Caco-2 (cell line): Measurements from ENCODE around the gene PODXL2. TPM values are rescaled to one million over a fixed set of nuclear protein-coding genes. Genes with fewer than 3 reads are reported as not detected.

Experiments used
- BruUV-seq: library from RNA; stranded (reverse); fragments of 400-500 nt; replicated peaks from 2 replicates; lab custom pipeline; 2021; lab: Mats Ljungman, UMichigan
- CTCF ChIA-PET: fragments of 300-600 bp; sonication (Branson Sonifier 250); formaldehyde crosslinking; loops from one replicate; lab custom pipeline; 2022; ENCODE audit warnings: antibody characterized with exemption; lab: Charles Lee
- POLR2A ChIA-PET: fragments of 300-600 bp; sonication (Branson Sonifier 250); formaldehyde crosslinking; loops from one replicate; lab custom pipeline; 2022; ENCODE audit warnings: antibody characterized with exemption; lab: Charles Lee
- DNase-seq, 2 experiments: peaks; one replicate each; pipeline versions ENCODE4 v3.0.0 to v3.0.0-alpha.2; 2020 to 2022
- H3K27me3 ChIP-seq: replicated peaks from 2 replicates; pipeline ENCODE4 v1.6.0; 2011; ENCODE audit warnings: low read length; ENCODE audit not compliant: control insufficient read depth, insufficient read depth
- H3K36me3 ChIP-seq: 2 replicates; pipeline ENCODE4 v1.5.1; 2011; ENCODE audit warnings: low read length; ENCODE audit not compliant: control insufficient read depth, insufficient read depth
- H3K4me1 ChIP-seq: fragments of 250-450 bp; sonication (Bioruptor Pico); 2 replicates; pipeline ENCODE4 v1.5.1; 2020; ENCODE audit warnings: mild to moderate bottlenecking
- H3K4me3 ChIP-seq: 2 replicates; pipeline ENCODE4 v1.5.1; 2011; ENCODE audit warnings: low read depth, mild to moderate bottlenecking, control low read depth, low read length
- H3K9me3 ChIP-seq: fragments of 250-450 bp; sonication (Bioruptor Pico); 2 replicates; pipeline ENCODE4 v1.5.1; 2020; ENCODE audit warnings: mild to moderate bottlenecking, moderate library complexity
- H3K27ac Mint-ChIP-seq: one replicate; pipeline ENCODE4 v1.8.0; 2022; ENCODE audit warnings: mixed read lengths; ENCODE audit not compliant: unreplicated experiment
- H3K27me3 Mint-ChIP-seq: one replicate; pipeline ENCODE4 v1.8.0; 2022; ENCODE audit warnings: mixed read lengths; ENCODE audit not compliant: insufficient read depth, unreplicated experiment
- H3K36me3 Mint-ChIP-seq: one replicate; pipeline ENCODE4 v1.8.0; 2022; ENCODE audit warnings: mild to moderate bottlenecking, mixed read lengths; ENCODE audit not compliant: insufficient read depth, unreplicated experiment
- H3K4me1 Mint-ChIP-seq: one replicate; pipeline ENCODE4 v1.8.0; 2022; ENCODE audit warnings: low read depth, mixed read lengths; ENCODE audit not compliant: unreplicated experiment
- H3K4me3 Mint-ChIP-seq: one replicate; pipeline ENCODE4 v1.8.0; 2022; ENCODE audit warnings: mild to moderate bottlenecking, moderate library complexity, mixed read lengths; ENCODE audit not compliant: unreplicated experiment
- H3K9me3 Mint-ChIP-seq: one replicate; pipeline ENCODE4 v1.8.0; 2022; ENCODE audit warnings: mixed read lengths; ENCODE audit not compliant: unreplicated experiment
- intact Hi-C: fragments of 100-400 bp; cut with micrococcal nuclease; formaldehyde crosslinking; loops from one replicate; pipeline ENCODE4 v1.10.0; 2022; ENCODE audit not compliant: unreplicated experiment
- total RNA-seq: library from RNA; stranded (reverse); gene quantifications from 2 replicates; pipeline ENCODE4 v1.2.3, GENCODE V29; 2022
- TF ChIP-seq, protein P1 (sequence below), 2 experiments: fragments of 200-600 bp in 1 of 2; IDR thresholded peaks; 1 replicate in 1 of 2; 2 replicates in 1 of 2; pipeline versions ENCODE4 v1.5.1 to v1.8.0; 2011 to 2022; ENCODE audit warnings: antibody characterized with exemption in 1 of 2, control low read depth in 1 of 2, inconsistent platforms in 1 of 2, low read depth in 1 of 2, low read length in 1 of 2, mild to moderate bottlenecking in 1 of 2, moderate library complexity in 1 of 2; ENCODE audit not compliant: insufficient read depth in 1 of 2, severe bottlenecking in 1 of 2, unreplicated experiment in 1 of 2

PODXL2 gene
- total RNA-seq, 1 experiment from 2014 or later = 39.1 TPM

DNA sequence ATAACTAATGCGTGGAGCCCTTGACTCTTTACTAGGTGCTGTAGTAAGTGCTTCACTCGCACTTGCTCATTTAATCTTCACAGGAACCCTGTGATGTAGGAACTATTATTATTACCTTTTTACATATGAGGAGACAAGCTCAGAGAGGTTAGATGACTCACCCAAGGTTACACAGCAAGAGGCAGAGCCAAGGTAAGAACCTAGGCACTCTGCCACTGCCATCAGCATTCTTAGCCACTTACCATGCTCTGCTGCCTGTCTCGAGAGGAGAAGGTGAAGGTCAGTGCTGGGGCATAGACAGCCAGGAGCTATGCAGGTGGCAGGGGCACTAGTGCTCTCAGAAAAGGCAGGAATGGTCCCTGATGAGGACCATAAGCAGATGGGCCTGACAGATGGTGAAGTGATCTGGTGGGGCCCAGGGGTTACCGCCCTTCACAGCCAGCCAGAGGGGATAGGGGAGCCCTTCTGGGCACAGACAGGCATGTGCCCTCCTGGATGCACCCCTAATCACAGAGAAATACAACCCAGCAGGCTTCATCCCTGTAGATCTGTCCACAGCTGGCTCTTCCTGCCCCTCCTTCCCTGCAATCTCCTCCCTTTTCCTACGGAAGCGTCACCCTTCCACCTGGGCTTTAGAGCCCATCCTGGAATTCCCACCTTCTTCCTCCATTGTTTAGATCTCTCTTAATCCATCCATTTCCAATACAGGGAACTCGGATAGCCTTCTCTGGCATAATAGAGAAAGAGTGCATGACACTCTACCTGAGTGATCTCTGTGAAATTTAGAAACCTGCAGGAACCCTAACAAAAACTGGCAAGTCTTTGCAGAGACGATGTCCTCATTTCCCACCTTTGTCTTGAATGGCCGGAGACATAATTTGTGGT, 70.7 kb downstream of the PODXL2 start:
- Mint-ChIP-seq H3K9me3 (no peaks in the 10 kb centered on the region), H3K27me3 (no peaks in the 10 kb centered on the region), H3K4me3 (no peak overlapping the region), H3K36me3 (no peaks in the 10 kb centered on the region), H3K27ac (peak overlapping the region; percentile 59), H3K4me1 (no peaks in the 10 kb centered on the region)
- no TSS peak for BruUV-seq
- POLR2A ChIA-PET = no interaction called here
- Histone ChIP-seq H3K4me1 (no peaks in the 10 kb centered on the region), H3K36me3 (no peaks in the 10 kb centered on the region), H3K9me3 (no peaks in the 10 kb centered on the region), H3K4me3 (no peak overlapping the region), H3K27me3 (no peaks in the 10 kb centered on the region)
- no peak for DNase-seq
- TF ChIP-seq, protein P1, sequence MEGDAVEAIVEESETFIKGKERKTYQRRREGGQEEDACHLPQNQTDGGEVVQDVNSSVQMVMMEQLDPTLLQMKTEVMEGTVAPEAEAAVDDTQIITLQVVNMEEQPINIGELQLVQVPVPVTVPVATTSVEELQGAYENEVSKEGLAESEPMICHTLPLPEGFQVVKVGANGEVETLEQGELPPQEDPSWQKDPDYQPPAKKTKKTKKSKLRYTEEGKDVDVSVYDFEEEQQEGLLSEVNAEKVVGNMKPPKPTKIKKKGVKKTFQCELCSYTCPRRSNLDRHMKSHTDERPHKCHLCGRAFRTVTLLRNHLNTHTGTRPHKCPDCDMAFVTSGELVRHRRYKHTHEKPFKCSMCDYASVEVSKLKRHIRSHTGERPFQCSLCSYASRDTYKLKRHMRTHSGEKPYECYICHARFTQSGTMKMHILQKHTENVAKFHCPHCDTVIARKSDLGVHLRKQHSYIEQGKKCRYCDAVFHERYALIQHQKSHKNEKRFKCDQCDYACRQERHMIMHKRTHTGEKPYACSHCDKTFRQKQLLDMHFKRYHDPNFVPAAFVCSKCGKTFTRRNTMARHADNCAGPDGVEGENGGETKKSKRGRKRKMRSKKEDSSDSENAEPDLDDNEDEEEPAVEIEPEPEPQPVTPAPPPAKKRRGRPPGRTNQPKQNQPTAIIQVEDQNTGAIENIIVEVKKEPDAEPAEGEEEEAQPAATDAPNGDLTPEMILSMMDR (IDR thresholded peaks at IDR 0.05; ENCODE audit: insufficient read depth in 1 of 2, low read depth in 1 of 2, low read length in 1 of 2, severe bottlenecking in 1 of 2, unreplicated experiment in 1 of 2) = no peak
- intact Hi-C loops = no loop called here
- CTCF ChIA-PET = no interaction called here

DNA sequence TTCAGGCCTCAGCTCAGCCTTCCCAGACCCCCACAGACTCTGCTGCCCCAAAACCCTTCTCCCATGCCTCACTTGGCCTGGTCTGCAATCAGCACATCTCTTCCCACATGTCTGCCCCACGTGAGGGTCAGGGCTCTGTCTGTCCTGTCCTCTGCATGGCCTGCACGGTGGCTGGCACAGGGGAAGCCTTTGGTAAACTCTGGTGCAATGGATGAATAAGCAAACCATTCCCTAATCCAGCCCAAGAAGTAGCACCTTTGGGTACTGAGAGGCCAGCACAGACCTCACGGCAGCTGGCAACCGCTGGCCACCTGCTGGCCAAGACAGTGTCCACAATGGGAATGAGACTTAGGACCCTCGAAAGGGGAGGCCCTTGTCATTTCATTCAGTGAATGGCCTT, 71.4 kb downstream of the PODXL2 start:
- TF ChIP-seq, protein P1 (IDR thresholded peaks at IDR 0.05; ENCODE audit: insufficient read depth in 1 of 2, low read depth in 1 of 2, low read length in 1 of 2, severe bottlenecking in 1 of 2, unreplicated experiment in 1 of 2) = no peak
- Histone ChIP-seq H3K9me3 (no peaks in the 10 kb centered on the region), H3K27me3 (no peaks in the 10 kb centered on the region), H3K4me1 (no peaks in the 10 kb centered on the region), H3K4me3 (no peak overlapping the region), H3K36me3 (no peaks in the 10 kb centered on the region)
- Mint-ChIP-seq H3K36me3 (no peaks in the 10 kb centered on the region), H3K27me3 (no peaks in the 10 kb centered on the region), H3K27ac (peak overlapping the region; percentile 59), H3K4me1 (no peaks in the 10 kb centered on the region), H3K9me3 (no peaks in the 10 kb centered on the region), H3K4me3 (no peak overlapping the region)
- intact Hi-C loops = no loop called here
- BruUV-seq = no TSS peak
- POLR2A ChIA-PET = no interaction called here
- no peak for DNase-seq
- CTCF ChIA-PET = no interaction called here

DNA sequence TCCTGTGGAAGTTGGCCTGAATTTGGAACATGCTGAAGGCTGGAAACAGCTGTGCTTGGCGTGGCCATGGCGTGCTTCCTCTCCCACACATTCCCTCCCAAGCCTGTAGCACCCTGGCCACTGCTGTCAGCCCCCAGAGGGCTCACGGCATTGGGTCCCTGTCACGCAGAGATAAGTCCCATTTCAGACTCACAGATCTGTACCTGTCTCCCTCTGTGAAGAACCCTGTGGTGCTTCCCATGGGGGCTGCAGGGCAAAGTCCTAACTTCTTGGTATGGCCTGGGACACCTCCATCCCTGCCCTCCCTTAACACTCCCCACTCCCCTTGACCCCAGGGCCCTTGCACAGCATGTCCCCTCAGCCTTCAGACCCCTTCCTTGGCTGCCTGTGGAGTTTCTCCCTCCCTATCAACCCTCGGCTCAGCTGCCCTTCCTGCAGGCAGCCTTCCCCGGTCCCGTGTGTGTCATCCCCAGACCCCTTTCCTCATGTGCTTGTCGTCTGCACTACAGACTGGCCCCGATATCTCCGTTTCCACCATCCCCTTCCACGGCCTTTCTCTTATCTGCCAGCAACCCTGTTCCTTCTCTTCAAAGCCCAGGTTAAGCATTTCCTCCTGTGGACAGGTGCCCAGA, 72.4 kb downstream of the PODXL2 start:
- Mint-ChIP-seq H3K4me1 (no peaks in the 10 kb centered on the region), H3K9me3 (no peaks in the 10 kb centered on the region), H3K36me3 (no peaks in the 10 kb centered on the region), H3K4me3 (no peak overlapping the region), H3K27ac (no peak overlapping the region), H3K27me3 (no peaks in the 10 kb centered on the region)
- Histone ChIP-seq H3K36me3 (no peaks in the 10 kb centered on the region), H3K4me3 (no peak overlapping the region), H3K27me3 (no peaks in the 10 kb centered on the region), H3K9me3 (no peaks in the 10 kb centered on the region), H3K4me1 (no peaks in the 10 kb centered on the region)
- no peak for DNase-seq
- intact Hi-C loops = no loop called here
- TF ChIP-seq, protein P1 (IDR thresholded peaks at IDR 0.05; ENCODE audit: insufficient read depth in 1 of 2, low read depth in 1 of 2, low read length in 1 of 2, severe bottlenecking in 1 of 2, unreplicated experiment in 1 of 2) = no peak
- ChIA-PET CTCF (interaction anchor here (0.7 kb wide), 1 partner anchor 18 kb away, joined by 7 read pairs; no protein-coding TSS in a partner anchor), POLR2A (no interaction called here)
- BruUV-seq = no TSS peak
